HepG2 (cell line): ENCODE data around the gene ICAM3. TPM values are rescaled to one million over a fixed set of nuclear protein-coding genes. Genes with fewer than 3 reads are reported as not detected.
A peak's percentile ranks its signal among the peaks of the same experiment; 100 is the strongest.

Source experiments
- ADNP ChIP-seq: sonication (generic); formaldehyde crosslinking; IDR thresholded peaks from 2 replicates; pipeline ENCODE4 v1.4.0; 2020; ENCODE audit warnings: missing genetic modification reagents
- ASH2L ChIP-seq: fragments of 300-600, 200-600 bp; sonication (generic); IDR thresholded peaks from 2 replicates; pipeline ENCODE4 v1.7.0; 2017; ENCODE audit warnings: low read depth, mild to moderate bottlenecking, moderate library complexity, mixed read lengths, low read length; ENCODE audit not compliant: insufficient read length
- DMTF1 ChIP-seq: sonication (generic); formaldehyde crosslinking; IDR thresholded peaks from 2 replicates; pipeline ENCODE4 v1.4.0; 2020; ENCODE audit warnings: mild to moderate bottlenecking, missing genetic modification reagents
- ETV5 ChIP-seq: IDR thresholded peaks from 2 replicates; pipeline ENCODE4 v1.6.1; 2018; ENCODE audit warnings: missing biosample characterization, missing genetic modification reagents, inconsistent platforms, borderline replicate concordance
- FOXJ3 ChIP-seq: sonication (generic); formaldehyde crosslinking; IDR thresholded peaks from 2 replicates; pipeline ENCODE4 v1.4.0; 2020; ENCODE audit warnings: missing genetic modification reagents, mild to moderate bottlenecking, borderline replicate concordance
- JUND ChIP-seq: sonication (generic); formaldehyde crosslinking; IDR thresholded peaks from 2 replicates; pipeline ENCODE4 v1.8.0; 2022; ENCODE audit warnings: mild to moderate bottlenecking, missing genetic modification reagents
- KDM1A ChIP-seq: IDR thresholded peaks from 2 replicates; pipeline ENCODE4 v1.6.1; 2016; ENCODE audit warnings: missing compliant biosample characterization
- KLF12 ChIP-seq: sonication (generic); formaldehyde crosslinking; IDR thresholded peaks from 2 replicates; pipeline ENCODE4 v1.4.0; 2020; ENCODE audit warnings: missing genetic modification reagents, borderline replicate concordance
- REST ChIP-seq, 2 experiments: IDR thresholded peaks; 2 replicates each; pipeline ENCODE4 v1.6.1; 2011 to 2012; ENCODE audit warnings: low read length in 2 of 2, borderline replicate concordance in 1 of 2, low read depth in 1 of 2, mild to moderate bottlenecking in 1 of 2, moderate library complexity in 1 of 2
- SIN3A ChIP-seq: IDR thresholded peaks from 2 replicates; pipeline ENCODE4 v1.6.1; 2011; ENCODE audit warnings: low read depth, mild to moderate bottlenecking, control low read depth, low read length, borderline replicate concordance
- SP140L ChIP-seq: sonication (generic); formaldehyde crosslinking; IDR thresholded peaks from 2 replicates; pipeline ENCODE4 v1.4.0; 2020; ENCODE audit warnings: missing genetic modification reagents, borderline replicate concordance
- ZEB1 ChIP-seq: IDR thresholded peaks from 2 replicates; pipeline ENCODE4 v1.6.1; 2012; ENCODE audit warnings: mild to moderate bottlenecking, low read depth, inconsistent platforms; ENCODE audit not compliant: insufficient replicate concordance
- ZNF230 ChIP-seq: sonication (generic); formaldehyde crosslinking; IDR thresholded peaks from 2 replicates; pipeline ENCODE4 v1.4.0; 2020; ENCODE audit warnings: mild to moderate bottlenecking, missing genetic modification reagents
- ZNF232 ChIP-seq: sonication (generic); formaldehyde crosslinking; IDR thresholded peaks from 2 replicates; pipeline ENCODE4 v1.4.0; 2020; ENCODE audit warnings: missing genetic modification reagents, borderline replicate concordance
- ZNF326 ChIP-seq: sonication (generic); formaldehyde crosslinking; IDR thresholded peaks from 2 replicates; pipeline ENCODE4 v1.4.0; 2020; ENCODE audit warnings: missing genetic modification reagents, borderline replicate concordance
- ZNF329 ChIP-seq: sonication (generic); formaldehyde crosslinking; IDR thresholded peaks from 2 replicates; pipeline ENCODE4 v1.9.0; 2021; ENCODE audit warnings: low read depth, mild to moderate bottlenecking, missing genetic modification reagents
- ZNF343 ChIP-seq: sonication (generic); formaldehyde crosslinking; IDR thresholded peaks from 2 replicates; pipeline ENCODE4 v1.4.0; 2020; ENCODE audit warnings: mild to moderate bottlenecking, missing genetic modification reagents
- ZNF570 ChIP-seq: sonication (generic); formaldehyde crosslinking; IDR thresholded peaks from 2 replicates; pipeline ENCODE4 v1.4.0; 2020; ENCODE audit warnings: mild to moderate bottlenecking, missing genetic modification reagents, borderline replicate concordance
- ZNF577 ChIP-seq: sonication (generic); formaldehyde crosslinking; IDR thresholded peaks from 2 replicates; pipeline ENCODE4 v1.4.0; 2020; ENCODE audit warnings: mild to moderate bottlenecking, low read depth, missing genetic modification reagents, borderline replicate concordance
- ZNF614 ChIP-seq: IDR thresholded peaks from 2 replicates; pipeline ENCODE4 v1.6.1; 2018; ENCODE audit warnings: missing biosample characterization, missing genetic modification reagents, inconsistent platforms, borderline replicate concordance
- ZNF670 ChIP-seq: sonication (generic); formaldehyde crosslinking; IDR thresholded peaks from 2 replicates; pipeline ENCODE4 v1.8.0; 2022; ENCODE audit warnings: mild to moderate bottlenecking, missing genetic modification reagents, borderline replicate concordance
- ZNF891 ChIP-seq: sonication (generic); formaldehyde crosslinking; IDR thresholded peaks from 2 replicates; pipeline ENCODE4 v1.5.0; 2020; ENCODE audit warnings: mild to moderate bottlenecking, missing genetic modification reagents
- ZSCAN31 ChIP-seq: sonication (generic); formaldehyde crosslinking; IDR thresholded peaks from 2 replicates; pipeline ENCODE4 v1.5.0; 2020; ENCODE audit warnings: low read depth, mild to moderate bottlenecking, missing genetic modification reagents
- polyA plus RNA-seq, 8 experiments: library from polyadenylated mRNA; depleted of rRNA in 3 of 8; stranded (reverse) in 7 of 8; unstranded in 1 of 8; fragments of >200 nt; fragmentation: Illumina TruSeq in 4 of 8; extraction: Trizol in 4 of 8; gene quantifications; 2 replicates each; pipeline versions ENCODE4 v1.2.1 to v1.2.3, GENCODE V29; 2011 to 2016; ENCODE audit warnings: low read depth in 4 of 8, missing spikeins in 1 of 8, mixed read lengths in 1 of 8; ENCODE audit not compliant: insufficient read depth in 1 of 8
- total RNA-seq, 5 experiments: library from RNA; depleted of rRNA; stranded (reverse); fragments of >200 nt; fragmentation: Illumina TruSeq; extraction: Trizol; gene quantifications; 2 replicates each; pipeline ENCODE4 v1.2.3, GENCODE V29; 2016; ENCODE audit warnings: low read depth in 1 of 5

Gene ICAM3
- total and polyA plus RNA-seq, 2 of the 13 experiments (the other 11 are each of a cell fraction or from before 2014, with no cell fraction given): 14.1 to 21.0 TPM

GRCh38 chr19:10288662-10289166 is 50.7 kb downstream of the ICAM3 start (continued):
- no peak for TF ChIP-seq FOXJ3
- TF ChIP-seq KDM1A: no peak
- TF ChIP-seq ZNF891 (CRISPR knock-in tag): peak; percentile 16; the same call in 1 of the 2 replicates
- TF ChIP-seq JUND (CRISPR knock-in tag): no peak
- no peak for TF ChIP-seq ETV5 (CRISPR knock-in tag)
- no peak for TF ChIP-seq ZEB1
- TF ChIP-seq ZSCAN31 (CRISPR knock-in tag): no peak
- no peak for TF ChIP-seq REST (IDR thresholded peaks at IDR 0.05; ENCODE audit: borderline replicate concordance in 1 of 2, low read depth in 1 of 2, low read length in 2 of 2)
- TF ChIP-seq SIN3A: peak; percentile 10; the same call in 1 of the 2 replicates
- TF ChIP-seq KLF12 (CRISPR knock-in tag): no peak
- no peak for TF ChIP-seq ZNF343 (CRISPR knock-in tag)
- TF ChIP-seq ZNF670 (CRISPR knock-in tag): no peak
- TF ChIP-seq ZNF577: no peak
- TF ChIP-seq DMTF1 (CRISPR knock-in tag): no peak
- no peak for TF ChIP-seq ZNF614 (CRISPR knock-in tag)
- no peak for TF ChIP-seq SP140L (CRISPR knock-in tag)
- no peak for TF ChIP-seq ADNP (CRISPR knock-in tag)
- TF ChIP-seq ASH2L: peak; percentile 36
- TF ChIP-seq ZNF230: peak; percentile 27; the same call in 1 of the 2 replicates
- TF ChIP-seq ZNF232: no peak
- no peak for TF ChIP-seq ZNF329 (CRISPR knock-in tag)
- TF ChIP-seq ZNF570 (CRISPR knock-in tag): no peak
- no peak for TF ChIP-seq ZNF326 (CRISPR knock-in tag)
